ENCODE data around the gene MYO1E. TPM values are rescaled to one million over a fixed set of nuclear protein-coding genes. Genes with fewer than 3 reads are reported as not detected.
A peak's percentile ranks its signal among the peaks of the same experiment; 100 is the strongest.

The MYO1E gene
- total RNA-seq, 1 donor, result 336 TPM

- Histone ChIP-seq H3K27ac (ENCODE audit: low read depth, low read length) (no peak overlapping the region), H3K36me3 (ENCODE audit: insufficient read depth, low read length) (peaks cover 21% of the 10 kb centered on the region), H3K9me3 (ENCODE audit: low read depth, low read length) (no peaks in the 10 kb centered on the region), H2AFZ (ENCODE audit: low read length) (no peak overlapping the region), H3K4me2 (ENCODE audit: insufficient read depth, low read length) (no peak overlapping the region), H3K79me2 (ENCODE audit: insufficient read depth, low read length) (no peaks in the 10 kb centered on the region), H4K20me1 (ENCODE audit: insufficient read depth, low read length) (no peaks in the 10 kb centered on the region), H3K27me3 (ENCODE audit: insufficient read depth, low read length) (no peaks in the 10 kb centered on the region), H3K4me3 (ENCODE audit: insufficient read depth, low read length) (no peak overlapping the region), H3K4me1 (ENCODE audit: insufficient read depth, low read length) (peaks cover under 1% of the 10 kb centered on the region)
- no peak for TF ChIP-seq CTCF (IDR thresholded peaks at IDR 0.05; ENCODE audit: extremely low read depth, low read depth, low read length)
- DNase-seq (ENCODE audit: insufficient read length, low spot score, missing footprints), result peak; percentile 76
These were observed 273.4 kb downstream of the MYO1E start for GRCh38 chr15:59099162-59099685.

GRCh38 chr15:59096429-59096828, 276.2 kb downstream of the MYO1E start:
- no peak overlapping the region for H3K4me2 ChIP-seq (ENCODE audit: insufficient read depth, low read length)
- H3K4me3 ChIP-seq (ENCODE audit: insufficient read depth, low read length), result no peak overlapping the region
- H4K20me1 ChIP-seq (ENCODE audit: insufficient read depth, low read length), result no peaks in the 10 kb centered on the region
- H3K9me3 ChIP-seq (ENCODE audit: low read depth, low read length), result no peaks in the 10 kb centered on the region
- H3K27ac ChIP-seq (ENCODE audit: low read depth, low read length), result no peak overlapping the region
- H3K27me3 ChIP-seq (ENCODE audit: insufficient read depth, low read length), result no peaks in the 10 kb centered on the region
- no peak overlapping the region for H2AFZ ChIP-seq (ENCODE audit: low read length)
- no peak for DNase-seq (ENCODE audit: insufficient read length, low spot score, missing footprints)
- H3K4me1 ChIP-seq (ENCODE audit: insufficient read depth, low read length), result no peaks in the 10 kb centered on the region
- peaks cover 36% of the 10 kb centered on the region for H3K36me3 ChIP-seq (ENCODE audit: insufficient read depth, low read length)
- H3K79me2 ChIP-seq (ENCODE audit: insufficient read depth, low read length), result no peaks in the 10 kb centered on the region
- no peak for TF ChIP-seq CTCF (IDR thresholded peaks at IDR 0.05; ENCODE audit: extremely low read depth, low read depth, low read length)

GRCh38 chr15:59094077-59094476, 278.6 kb downstream of the MYO1E start:
- H3K27me3 ChIP-seq (ENCODE audit: insufficient read depth, low read length), result no peaks in the 10 kb centered on the region
- no peaks in the 10 kb centered on the region for H3K4me1 ChIP-seq (ENCODE audit: insufficient read depth, low read length)
- no peak overlapping the region for H3K4me3 ChIP-seq (ENCODE audit: insufficient read depth, low read length)
- no peaks in the 10 kb centered on the region for H4K20me1 ChIP-seq (ENCODE audit: insufficient read depth, low read length)
- no peak overlapping the region for H3K4me2 ChIP-seq (ENCODE audit: insufficient read depth, low read length)
- peaks cover 50% of the 10 kb centered on the region for H3K36me3 ChIP-seq (ENCODE audit: insufficient read depth, low read length)
- DNase-seq (ENCODE audit: insufficient read length, low spot score, missing footprints), result no peak
- no peak overlapping the region for H2AFZ ChIP-seq (ENCODE audit: low read length)
- no peaks in the 10 kb centered on the region for H3K79me2 ChIP-seq (ENCODE audit: insufficient read depth, low read length)
- no peak for TF ChIP-seq CTCF (IDR thresholded peaks at IDR 0.05; ENCODE audit: extremely low read depth, low read depth, low read length)
- no peaks in the 10 kb centered on the region for H3K9me3 ChIP-seq (ENCODE audit: low read depth, low read length)
- H3K27ac ChIP-seq (ENCODE audit: low read depth, low read length), result no peak overlapping the region

GRCh38 chr15:59087731-59088130, 284.9 kb downstream of the MYO1E start:
- H3K36me3 ChIP-seq (ENCODE audit: insufficient read depth, low read length), result peaks cover 43% of the 10 kb centered on the region
- H3K27me3 ChIP-seq (ENCODE audit: insufficient read depth, low read length), result no peaks in the 10 kb centered on the region
- H2AFZ ChIP-seq (ENCODE audit: low read length), result no peak overlapping the region
- H3K4me1 ChIP-seq (ENCODE audit: insufficient read depth, low read length), result no peaks in the 10 kb centered on the region
- H3K4me2 ChIP-seq (ENCODE audit: insufficient read depth, low read length), result no peak overlapping the region
- DNase-seq (ENCODE audit: insufficient read length, low spot score, missing footprints), result no peak
- H3K27ac ChIP-seq (ENCODE audit: low read depth, low read length), result no peak overlapping the region
- no peaks in the 10 kb centered on the region for H3K9me3 ChIP-seq (ENCODE audit: low read depth, low read length)
- no peaks in the 10 kb centered on the region for H3K79me2 ChIP-seq (ENCODE audit: insufficient read depth, low read length)
- H3K4me3 ChIP-seq (ENCODE audit: insufficient read depth, low read length), result no peak overlapping the region
- no peaks in the 10 kb centered on the region for H4K20me1 ChIP-seq (ENCODE audit: insufficient read depth, low read length)
- no peak for TF ChIP-seq CTCF (IDR thresholded peaks at IDR 0.05; ENCODE audit: extremely low read depth, low read depth, low read length)

Small RNAs within 50 kb of the gene (small RNA-seq; reads per million reads assigned to genes)
- gene MIR2116, result 8.6 reads per million, percentile 91 among the genes with 10 or more reads in this experiment
- gene RF00019, result not detected
- gene RNU4-80P, result not detected
- gene RNU6-212P, result not detected

Other genes starting within 250 kb of the MYO1E start
- not detected in 2 replicates for gene LDHAL6B, start 166.0 kb downstream of the MYO1E start, total RNA-seq
- 0.29 and 0.72 TPM in 2 replicates for gene FAM81A, start 65.3 kb upstream of the MYO1E start, total RNA-seq
- gene GCNT3, start 238.9 kb upstream of the MYO1E start, total RNA-seq, result 0.72 and 1.2 TPM in 2 replicates

Data from osteoblast (primary cell).